Measurements from ENCODE around the gene ZFPM1. TPM values are rescaled to one million over a fixed set of nuclear protein-coding genes. Genes with fewer than 3 reads are reported as not detected.

ZFPM1 gene
- total and polyA plus RNA-seq, 2 experiments from 2014 or later = 0.53 to 2.2 TPM

DNA sequence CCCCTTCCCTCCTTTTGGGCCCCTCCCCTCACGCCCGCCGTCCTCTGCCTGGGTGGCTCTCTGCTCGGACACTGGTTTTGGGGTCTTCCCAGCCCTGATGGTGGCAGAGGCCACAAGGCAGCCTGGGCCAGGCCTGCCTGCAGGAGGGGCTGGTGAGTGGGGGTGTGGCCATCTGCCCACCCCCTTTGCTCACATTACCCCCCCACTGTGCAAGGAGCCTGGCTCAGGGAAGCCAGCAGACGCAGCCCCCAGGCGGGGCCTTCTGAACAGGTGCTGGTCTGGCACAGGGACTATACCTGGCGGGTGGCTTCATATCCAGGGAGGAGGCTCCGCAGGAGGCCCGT, 10.7 kb upstream of the ZFPM1 start:
- Histone ChIP-seq H3K27me3 (ENCODE audit: insufficient read depth) (no peaks in the 10 kb centered on the region), H3K79me2 (replicated peaks; ENCODE audit: insufficient read depth) (no peaks in the 10 kb centered on the region), H3K4me3 (no peak overlapping the region), H3K36me3 (ENCODE audit: insufficient read depth) (no peaks in the 10 kb centered on the region), H2AFZ (no peak overlapping the region), H3K4me2 (no peak overlapping the region), H3F3A (replicated peaks; ENCODE audit: low read depth) (no peaks in the 10 kb centered on the region), H3K9me2 (ENCODE audit: insufficient read depth) (no peaks in the 10 kb centered on the region), H3K4me1 (ENCODE audit: insufficient read depth) (no peaks in the 10 kb centered on the region; the same call in 1 of the 2 replicates), H4K20me1 (replicated peaks; ENCODE audit: insufficient read depth) (no peaks in the 10 kb centered on the region), H3K27ac (ENCODE audit: low read depth) (no peak overlapping the region)
- no peaks in the 10 kb centered on the region for H3K4me1 Mint-ChIP-seq
- H3K9me3 Mint-ChIP-seq = no peaks in the 10 kb centered on the region
- no peak for DNase-seq (ENCODE audit: low spot score)
- H3K27me3 Mint-ChIP-seq (ENCODE audit: insufficient read depth, low read depth, poor library complexity) = peaks cover 9% of the 10 kb centered on the region
- H3K4me3 Mint-ChIP-seq = no peak overlapping the region
- TF ChIP-seq, protein P1, sequence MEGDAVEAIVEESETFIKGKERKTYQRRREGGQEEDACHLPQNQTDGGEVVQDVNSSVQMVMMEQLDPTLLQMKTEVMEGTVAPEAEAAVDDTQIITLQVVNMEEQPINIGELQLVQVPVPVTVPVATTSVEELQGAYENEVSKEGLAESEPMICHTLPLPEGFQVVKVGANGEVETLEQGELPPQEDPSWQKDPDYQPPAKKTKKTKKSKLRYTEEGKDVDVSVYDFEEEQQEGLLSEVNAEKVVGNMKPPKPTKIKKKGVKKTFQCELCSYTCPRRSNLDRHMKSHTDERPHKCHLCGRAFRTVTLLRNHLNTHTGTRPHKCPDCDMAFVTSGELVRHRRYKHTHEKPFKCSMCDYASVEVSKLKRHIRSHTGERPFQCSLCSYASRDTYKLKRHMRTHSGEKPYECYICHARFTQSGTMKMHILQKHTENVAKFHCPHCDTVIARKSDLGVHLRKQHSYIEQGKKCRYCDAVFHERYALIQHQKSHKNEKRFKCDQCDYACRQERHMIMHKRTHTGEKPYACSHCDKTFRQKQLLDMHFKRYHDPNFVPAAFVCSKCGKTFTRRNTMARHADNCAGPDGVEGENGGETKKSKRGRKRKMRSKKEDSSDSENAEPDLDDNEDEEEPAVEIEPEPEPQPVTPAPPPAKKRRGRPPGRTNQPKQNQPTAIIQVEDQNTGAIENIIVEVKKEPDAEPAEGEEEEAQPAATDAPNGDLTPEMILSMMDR (conservative IDR thresholded peaks at IDR 0.05; ENCODE audit: low read depth in 2 of 2) = peak in 1 of 2 experiments; percentile 21; a peak in 1 of 4 replicates
- no peak for TF ChIP-seq CREB1 (CRISPR knock-in tag; IDR thresholded peaks at IDR 0.05; ENCODE audit: low read depth)
- TF ChIP-seq, protein P2, sequence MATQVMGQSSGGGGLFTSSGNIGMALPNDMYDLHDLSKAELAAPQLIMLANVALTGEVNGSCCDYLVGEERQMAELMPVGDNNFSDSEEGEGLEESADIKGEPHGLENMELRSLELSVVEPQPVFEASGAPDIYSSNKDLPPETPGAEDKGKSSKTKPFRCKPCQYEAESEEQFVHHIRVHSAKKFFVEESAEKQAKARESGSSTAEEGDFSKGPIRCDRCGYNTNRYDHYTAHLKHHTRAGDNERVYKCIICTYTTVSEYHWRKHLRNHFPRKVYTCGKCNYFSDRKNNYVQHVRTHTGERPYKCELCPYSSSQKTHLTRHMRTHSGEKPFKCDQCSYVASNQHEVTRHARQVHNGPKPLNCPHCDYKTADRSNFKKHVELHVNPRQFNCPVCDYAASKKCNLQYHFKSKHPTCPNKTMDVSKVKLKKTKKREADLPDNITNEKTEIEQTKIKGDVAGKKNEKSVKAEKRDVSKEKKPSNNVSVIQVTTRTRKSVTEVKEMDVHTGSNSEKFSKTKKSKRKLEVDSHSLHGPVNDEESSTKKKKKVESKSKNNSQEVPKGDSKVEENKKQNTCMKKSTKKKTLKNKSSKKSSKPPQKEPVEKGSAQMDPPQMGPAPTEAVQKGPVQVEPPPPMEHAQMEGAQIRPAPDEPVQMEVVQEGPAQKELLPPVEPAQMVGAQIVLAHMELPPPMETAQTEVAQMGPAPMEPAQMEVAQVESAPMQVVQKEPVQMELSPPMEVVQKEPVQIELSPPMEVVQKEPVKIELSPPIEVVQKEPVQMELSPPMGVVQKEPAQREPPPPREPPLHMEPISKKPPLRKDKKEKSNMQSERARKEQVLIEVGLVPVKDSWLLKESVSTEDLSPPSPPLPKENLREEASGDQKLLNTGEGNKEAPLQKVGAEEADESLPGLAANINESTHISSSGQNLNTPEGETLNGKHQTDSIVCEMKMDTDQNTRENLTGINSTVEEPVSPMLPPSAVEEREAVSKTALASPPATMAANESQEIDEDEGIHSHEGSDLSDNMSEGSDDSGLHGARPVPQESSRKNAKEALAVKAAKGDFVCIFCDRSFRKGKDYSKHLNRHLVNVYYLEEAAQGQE (IDR thresholded peaks at IDR 0.05; ENCODE audit: unreplicated experiment) = no peak
- no peak overlapping the region for H3K27ac Mint-ChIP-seq
- peak; percentile 4; the same call in 2 of the 3 replicates for ATAC-seq
- H3K36me3 Mint-ChIP-seq (ENCODE audit: low read depth) = no peaks in the 10 kb centered on the region

DNA sequence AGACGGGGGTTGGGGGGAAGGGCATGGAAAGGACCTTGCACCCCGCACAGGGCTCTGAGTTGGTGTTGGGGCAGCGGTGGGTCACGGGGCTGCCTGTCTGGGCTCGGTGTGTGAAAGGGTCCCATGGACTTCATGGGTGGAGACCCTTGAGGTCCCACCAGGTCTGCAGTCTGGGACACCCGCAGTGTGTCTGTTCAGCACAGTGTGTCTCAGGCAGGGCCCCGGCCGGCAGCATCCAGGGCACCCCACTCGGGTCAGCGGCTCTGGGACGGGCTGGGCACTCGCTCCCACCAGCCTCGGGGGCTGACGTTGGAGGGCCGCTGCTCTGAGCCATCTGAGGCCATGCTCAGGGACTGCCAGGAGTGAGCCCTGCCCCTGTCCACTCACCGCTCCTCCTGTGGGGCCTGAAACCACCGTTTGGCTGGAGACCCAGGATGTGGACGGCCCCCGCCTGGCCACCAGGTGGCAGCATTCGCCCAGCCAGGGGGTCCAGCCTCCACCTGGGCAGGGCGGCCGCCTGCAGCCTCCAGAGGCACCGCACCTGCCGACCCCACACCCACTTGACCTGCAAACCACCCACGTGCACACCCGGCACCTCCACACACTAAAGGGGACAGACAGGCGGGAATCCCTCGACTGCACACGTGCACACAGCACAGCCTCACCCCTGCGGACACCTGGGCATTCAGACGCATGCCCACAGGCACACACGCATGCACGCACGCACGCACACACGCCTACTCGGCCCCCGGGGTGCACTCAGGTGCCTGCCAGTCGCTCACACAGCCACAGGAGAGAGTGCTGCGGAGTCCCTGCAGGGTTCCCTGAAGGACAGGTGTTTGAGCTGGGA, 10.1 kb upstream of the ZFPM1 start:
- Histone ChIP-seq H4K20me1 (replicated peaks; ENCODE audit: insufficient read depth) (no peaks in the 10 kb centered on the region), H3K4me2 (no peak overlapping the region), H3K27me3 (ENCODE audit: insufficient read depth) (no peaks in the 10 kb centered on the region), H3F3A (replicated peaks; ENCODE audit: low read depth) (no peaks in the 10 kb centered on the region), H3K79me2 (replicated peaks; ENCODE audit: insufficient read depth) (no peaks in the 10 kb centered on the region), H3K36me3 (ENCODE audit: insufficient read depth) (no peaks in the 10 kb centered on the region), H3K4me3 (no peak overlapping the region), H3K9me2 (ENCODE audit: insufficient read depth) (no peaks in the 10 kb centered on the region), H3K27ac (ENCODE audit: low read depth) (no peak overlapping the region), H3K4me1 (ENCODE audit: insufficient read depth) (no peaks in the 10 kb centered on the region; the same call in 1 of the 2 replicates), H2AFZ (no peak overlapping the region)
- ATAC-seq = peak; percentile 94
- TF ChIP-seq POLR2AphosphoS5 (IDR thresholded peaks at IDR 0.05; ENCODE audit: low read depth) = no peak
- TF ChIP-seq, protein P1 (conservative IDR thresholded peaks at IDR 0.05; ENCODE audit: low read depth in 2 of 2) = peak; percentile 76 to 98
- Mint-ChIP-seq H3K4me1 (no peaks in the 10 kb centered on the region), H3K27me3 (ENCODE audit: insufficient read depth, low read depth, poor library complexity) (peaks cover 9% of the 10 kb centered on the region), H3K27ac (no peak overlapping the region), H3K9me3 (no peaks in the 10 kb centered on the region), H3K4me3 (no peak overlapping the region), H3K36me3 (ENCODE audit: low read depth) (no peaks in the 10 kb centered on the region)
- peak; percentile 84 for DNase-seq (ENCODE audit: low spot score)

All from GM23338 (cell line).